Measurements from ENCODE around the gene ODF2.
A peak's percentile ranks its signal among the peaks of the same experiment; 100 is the strongest.
"Not testable (repeated sequence)": the region's sequence is repeated elsewhere in the genome, so short reads cannot be mapped to it uniquely, and the experiment has no call there.

The ODF2 gene

DNA sequence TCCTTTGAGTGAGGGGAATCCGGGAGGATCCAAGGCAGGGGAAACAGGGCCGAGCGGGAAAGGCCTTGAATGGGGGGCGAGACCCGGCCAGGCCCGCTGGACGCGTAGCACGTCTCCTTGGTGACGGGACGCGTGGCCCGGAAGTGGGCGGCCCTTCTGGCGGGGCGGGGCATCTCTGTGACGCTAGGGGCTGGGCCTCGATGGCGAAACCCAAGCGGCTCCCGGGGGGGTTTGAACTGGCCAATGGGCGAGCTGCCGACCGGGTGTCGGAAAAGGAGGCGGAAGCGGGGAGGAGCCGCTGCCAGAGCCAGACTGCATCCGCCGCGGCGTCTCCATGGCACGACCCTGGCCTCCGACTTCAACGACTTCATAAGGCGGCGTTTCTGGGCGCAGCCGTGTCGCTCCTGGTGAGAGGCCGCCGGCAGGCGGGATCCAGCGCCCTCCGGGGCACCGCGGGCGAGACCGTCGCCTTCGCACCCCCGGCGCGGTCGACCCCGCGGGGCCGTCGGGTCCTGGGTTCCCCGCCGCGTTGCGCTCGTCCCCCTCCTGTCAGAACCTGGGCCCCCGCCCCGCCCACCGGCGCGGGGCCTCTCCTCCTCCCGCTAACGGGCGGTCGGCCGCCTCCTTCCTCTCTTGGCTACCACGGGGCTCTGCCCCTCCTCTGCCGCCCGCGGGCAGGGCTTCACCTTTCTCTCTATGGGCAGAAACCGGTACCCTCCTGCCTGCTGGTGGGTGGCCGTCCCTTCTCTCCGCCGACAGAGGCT is at the start of gene ODF2:
ODF2 (plus strand) TSS at position 158 of the 764 bp plus-strand sequence; CDS start at position 244, 86 bp downstream.
- peak; percentile 97 to 99 (median 98) for DNase-seq (ENCODE audit: low read depth in 3 of 3)

GRCh38 chr9:128406848-128407391 is 48.9 kb upstream of the ODF2 start:
- DNase-seq (ENCODE audit: low read depth in 3 of 3): no peak

GRCh38 chr9:128408963-128409431 is 46.8 kb upstream of the ODF2 start:
- no peak for DNase-seq (ENCODE audit: low read depth in 3 of 3)

GRCh38 chr9:128409450-128409849 is 46.4 kb upstream of the ODF2 start:
- no peak for DNase-seq (ENCODE audit: low read depth in 3 of 3)

GRCh38 chr9:128409978-128410377 is 45.8 kb upstream of the ODF2 start:
- no peak for DNase-seq (ENCODE audit: low read depth in 3 of 3)

DNA sequence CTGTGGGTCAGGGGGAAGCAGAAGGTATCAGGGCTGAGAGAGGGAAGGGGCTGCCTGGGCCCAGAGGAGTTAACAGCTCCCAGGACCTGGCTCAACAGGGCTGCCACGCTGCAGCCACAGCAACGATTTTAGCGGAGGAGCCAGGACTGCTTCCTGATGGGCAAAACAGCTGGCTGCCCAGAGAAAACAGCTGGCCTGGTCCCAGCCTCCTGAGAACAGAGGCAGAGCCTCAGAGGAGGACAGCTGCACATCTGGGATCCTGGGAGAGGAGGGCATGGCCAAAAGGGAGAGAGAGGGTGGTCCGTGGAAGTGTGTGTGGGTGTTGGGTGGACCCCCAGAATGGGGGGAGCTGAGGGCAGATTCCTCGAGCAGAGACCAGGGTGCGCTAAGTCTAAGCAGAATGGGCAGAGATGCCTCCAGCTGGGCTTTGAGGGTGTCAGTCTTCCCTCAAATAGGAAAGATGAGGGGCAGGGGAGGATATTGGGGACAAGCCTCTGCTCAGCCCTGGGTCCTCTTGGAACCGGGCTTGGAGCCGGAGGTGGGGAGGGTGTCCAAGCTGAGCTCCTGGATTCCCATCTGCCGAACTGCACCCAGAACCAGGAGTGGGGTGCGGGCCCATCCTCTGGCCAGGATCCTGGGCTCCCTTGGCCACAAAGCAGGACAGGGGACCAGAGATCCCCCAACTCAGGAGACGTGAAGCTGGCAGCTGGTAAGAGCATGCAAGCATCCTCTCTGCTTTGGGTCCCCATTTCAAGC is 44.3 kb upstream of the ODF2 start:
- DNase-seq (ENCODE audit: low read depth in 3 of 3): no peak

DNA sequence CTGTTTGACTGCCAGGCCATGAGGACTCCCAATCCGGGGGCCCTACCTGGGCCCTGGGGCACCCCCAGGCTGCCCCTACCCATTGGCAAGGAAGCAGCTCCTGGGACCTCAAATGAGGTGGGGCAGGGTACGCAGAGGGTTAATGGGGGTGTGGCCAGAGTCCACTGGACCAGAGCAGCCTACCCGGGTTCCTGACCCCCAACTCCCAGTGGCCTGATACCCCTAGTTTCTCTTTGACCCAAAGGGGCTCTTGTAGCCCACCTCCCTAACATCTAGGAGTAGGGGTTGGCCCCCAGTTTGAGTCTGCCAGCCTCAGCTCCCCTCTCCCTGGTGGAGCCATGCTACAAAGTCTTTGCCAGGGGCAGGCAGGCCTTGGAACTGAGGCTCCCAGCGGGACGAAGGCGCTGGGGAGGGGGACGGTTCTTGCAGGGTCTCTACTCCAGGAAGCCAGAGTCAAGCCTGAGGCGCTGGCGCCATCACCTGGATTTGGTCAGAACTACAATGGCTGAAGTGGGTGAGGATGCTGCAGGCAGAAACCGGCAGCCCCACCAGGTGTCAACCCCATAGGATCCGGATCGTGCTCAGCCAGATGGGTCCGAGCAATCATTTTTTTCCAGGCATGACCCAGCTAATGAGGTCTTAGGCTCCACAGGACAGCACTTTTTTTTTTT is 43.6 kb upstream of the ODF2 start:
- DNase-seq (ENCODE audit: low read depth in 3 of 3): peak in 2 of 3 donors; percentile 22 to 34

GRCh38 chr9:128413728-128414127 is 42.1 kb upstream of the ODF2 start:
- DNase-seq (ENCODE audit: low read depth in 3 of 3): not testable (repeated sequence)

- DNase-seq (ENCODE audit: low read depth in 3 of 3): no peak
Measured at GRCh38 chr9:128414461-128414860, 41.3 kb upstream of the ODF2 start.

DNA sequence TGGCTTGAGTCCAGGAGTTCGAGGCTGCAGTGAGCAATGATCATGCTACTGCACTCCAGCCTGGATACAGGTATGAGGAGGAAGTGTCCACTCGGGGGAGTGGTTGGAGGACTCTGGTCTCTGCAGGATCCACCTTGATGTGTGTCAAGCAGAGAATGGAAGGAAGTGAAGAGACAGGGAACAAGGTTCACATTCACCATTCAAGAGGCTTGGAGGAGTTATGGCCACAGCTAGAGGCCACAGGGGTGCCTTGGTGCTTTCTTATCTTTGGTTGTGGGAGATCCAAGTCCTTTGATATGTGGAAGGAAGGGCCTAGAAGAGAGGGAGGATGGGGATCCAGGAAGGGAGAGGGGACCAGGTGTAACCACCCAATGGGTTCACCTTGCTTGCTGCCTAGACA is 40.5 kb upstream of the ODF2 start:
- DNase-seq (ENCODE audit: low read depth in 3 of 3): no peak

- DNase-seq (ENCODE audit: low read depth in 3 of 3): no peak
Measured at GRCh38 chr9:128416014-128416413, 39.8 kb upstream of the ODF2 start.

DNA sequence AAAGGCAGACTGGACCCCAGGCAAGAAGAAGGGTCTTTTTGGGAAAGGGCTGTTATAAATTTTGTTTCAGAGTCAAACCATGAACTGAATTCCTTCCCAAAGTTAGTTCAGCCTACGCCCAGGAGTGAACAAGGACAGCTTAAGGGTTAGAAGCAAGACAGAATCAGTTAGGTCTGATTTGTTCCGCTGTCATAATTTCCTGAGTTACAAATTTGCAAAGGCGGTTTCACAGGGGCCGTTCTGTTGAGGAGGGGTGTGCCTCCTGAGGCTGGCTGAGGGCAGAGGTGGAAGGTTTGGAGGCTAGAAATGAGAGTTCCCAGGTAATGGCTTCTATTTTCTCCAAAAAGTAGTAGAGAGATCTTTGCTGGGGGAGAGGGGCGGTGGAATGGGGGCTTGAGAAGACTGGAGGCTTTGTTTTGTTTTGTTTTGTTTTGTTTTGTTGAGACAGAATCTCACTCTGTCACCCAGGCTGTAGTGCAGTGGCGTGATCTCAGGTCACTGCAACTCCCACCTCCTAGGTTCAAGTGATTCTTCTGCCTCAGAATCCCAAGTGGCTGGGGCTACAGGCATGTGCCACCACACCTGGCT is 39.3 kb upstream of the ODF2 start:
- DNase-seq (ENCODE audit: low read depth in 3 of 3): no peak

- no peak for DNase-seq (ENCODE audit: low read depth in 3 of 3)
Measured at GRCh38 chr9:128419061-128419925, 36.5 kb upstream of the ODF2 start.

DNA sequence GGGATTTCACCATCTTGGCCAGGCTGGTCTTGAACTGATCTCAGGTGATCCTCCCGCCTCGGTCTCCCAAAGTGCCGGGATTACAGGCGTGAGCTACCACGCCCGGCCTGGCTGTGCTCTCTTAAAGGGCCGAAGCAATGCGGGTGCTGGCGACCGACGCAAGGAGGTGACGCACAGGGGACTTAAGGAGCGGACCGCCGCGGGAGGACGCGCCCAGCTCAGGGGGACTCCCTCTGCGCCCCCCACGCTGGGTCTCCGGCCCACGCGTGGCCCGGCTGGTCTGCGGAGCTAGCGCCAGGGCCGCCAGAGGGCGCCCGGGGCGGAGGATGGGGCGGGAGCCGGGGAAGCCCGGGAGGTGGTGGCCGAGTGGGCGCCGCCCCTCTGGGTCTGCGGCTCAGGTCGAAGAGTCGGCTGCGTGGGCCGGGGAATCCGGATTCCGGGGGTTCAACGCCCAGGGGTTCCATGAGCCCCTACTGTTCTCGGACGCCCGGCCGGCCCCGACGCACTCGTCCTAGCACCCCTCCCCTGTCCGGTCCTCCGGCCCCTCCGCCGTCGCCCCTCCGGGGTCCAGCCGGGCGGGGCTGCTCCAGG is 35.7 kb upstream of the ODF2 start:
- peak; percentile 13 to 58 (median 43) for DNase-seq (ENCODE audit: low read depth in 3 of 3)

- DNase-seq (ENCODE audit: low read depth in 3 of 3): peak in 1 of 3 donors; percentile 43
Measured at GRCh38 chr9:128420651-128421481, 34.9 kb upstream of the ODF2 start, which contains the start of gene CERCAM. TSS of gene CERCAM (plus strand) at chr9:128420857. CDS start at chr9:128420878, 21 bp downstream.

GRCh38 chr9:128421482-128421996 is 34.3 kb upstream of the ODF2 start:
- no peak for DNase-seq (ENCODE audit: low read depth in 3 of 3)

DNA sequence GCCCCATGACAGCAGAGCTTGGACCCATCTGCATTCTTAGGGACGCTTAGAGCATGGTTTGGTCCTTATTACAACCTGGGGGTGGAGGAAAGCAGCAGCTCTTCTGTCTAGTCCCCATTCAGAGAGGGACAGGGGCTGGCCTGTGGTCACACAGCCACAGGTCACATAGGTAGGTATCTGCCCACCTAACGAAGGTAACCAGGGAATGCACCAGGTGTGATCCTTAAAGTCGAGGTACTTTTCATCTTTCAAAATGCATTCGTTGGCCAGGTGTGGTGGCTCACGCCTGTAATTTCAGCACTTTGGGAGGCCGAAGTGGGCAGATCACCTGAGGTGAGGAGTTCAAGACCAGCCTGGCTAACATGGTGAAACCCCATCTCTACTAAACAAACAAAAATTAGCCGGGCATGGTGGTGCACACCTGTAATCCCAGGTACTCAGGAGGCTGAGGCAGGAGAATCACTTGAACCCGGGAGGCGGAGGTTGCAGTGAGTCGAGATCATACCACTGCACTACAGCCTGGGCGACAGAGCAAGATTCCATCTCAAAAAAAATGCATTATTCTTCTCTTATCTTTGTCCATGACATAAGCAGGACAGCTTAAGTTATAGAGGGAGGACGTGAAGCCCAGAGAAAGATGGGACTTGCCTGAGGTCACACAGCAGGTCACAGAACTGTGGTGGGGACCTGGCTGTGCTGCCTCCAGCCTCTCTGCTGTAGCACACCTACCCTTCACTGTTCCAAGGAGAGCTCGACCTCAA is 33.6 kb upstream of the ODF2 start:
- DNase-seq (ENCODE audit: low read depth in 3 of 3): not testable (repeated sequence)

- DNase-seq (ENCODE audit: low read depth in 3 of 3): no peak
Measured at GRCh38 chr9:128422783-128423150, 33.0 kb upstream of the ODF2 start.

Measured in stimulated activated CD4-positive, alpha-beta T cell treated with anti-CD3 and anti-CD28 coated beads, TNF-alpha, amount 100 ng/mL, for 48 hours (primary cell).